NCI-H82 treated with DMSO at 0.1 percent for 48 hours (cell line): ENCODE data around the gene DUSP8.

Source experiments
- DNase-seq: peaks from one replicate; lab custom pipeline; 2025; ENCODE audit not compliant: unreplicated experiment; lab: John Stamatoyannopoulos, UW

DUSP8 gene

GRCh38 chr11:1533342-1533725 lies 38.7 kb downstream of the DUSP8 start:
- DNase-seq, result no peak

DNA sequence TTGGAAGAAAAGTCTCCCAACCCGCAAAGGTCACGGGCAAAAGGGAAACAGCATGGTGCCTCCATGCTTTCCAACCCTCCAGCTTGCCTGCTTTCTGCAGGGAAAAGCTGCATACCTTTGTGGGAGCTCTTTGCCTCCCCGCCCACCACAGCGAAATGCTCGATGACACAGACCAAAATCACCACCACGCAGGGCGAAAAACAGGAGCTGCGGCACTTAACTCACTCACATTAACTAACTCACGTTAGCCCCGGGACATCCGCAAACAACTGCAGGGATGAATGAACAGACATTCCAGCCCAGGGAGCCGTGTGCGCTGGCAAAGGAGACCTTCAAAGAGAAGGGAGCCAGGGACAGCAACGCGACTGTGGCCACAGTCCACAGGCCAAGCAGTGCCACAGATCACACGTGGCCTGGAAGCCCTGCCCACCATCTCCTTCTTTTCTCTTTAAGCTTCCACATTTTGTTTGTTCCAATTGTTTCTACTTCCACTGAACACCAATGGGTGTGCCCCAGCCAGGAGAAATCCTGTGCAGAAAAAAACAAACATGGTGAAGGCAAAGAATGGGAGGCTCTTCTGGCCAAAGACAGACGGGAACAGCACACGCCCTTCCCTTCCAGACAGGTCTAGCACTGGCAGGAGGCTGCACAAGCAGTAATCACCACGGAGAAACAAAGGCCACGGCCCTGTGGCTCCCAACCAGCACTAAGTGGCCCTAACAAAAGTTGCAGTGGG lies 39.3 kb downstream of the DUSP8 start:
- no peak for DNase-seq

DNA sequence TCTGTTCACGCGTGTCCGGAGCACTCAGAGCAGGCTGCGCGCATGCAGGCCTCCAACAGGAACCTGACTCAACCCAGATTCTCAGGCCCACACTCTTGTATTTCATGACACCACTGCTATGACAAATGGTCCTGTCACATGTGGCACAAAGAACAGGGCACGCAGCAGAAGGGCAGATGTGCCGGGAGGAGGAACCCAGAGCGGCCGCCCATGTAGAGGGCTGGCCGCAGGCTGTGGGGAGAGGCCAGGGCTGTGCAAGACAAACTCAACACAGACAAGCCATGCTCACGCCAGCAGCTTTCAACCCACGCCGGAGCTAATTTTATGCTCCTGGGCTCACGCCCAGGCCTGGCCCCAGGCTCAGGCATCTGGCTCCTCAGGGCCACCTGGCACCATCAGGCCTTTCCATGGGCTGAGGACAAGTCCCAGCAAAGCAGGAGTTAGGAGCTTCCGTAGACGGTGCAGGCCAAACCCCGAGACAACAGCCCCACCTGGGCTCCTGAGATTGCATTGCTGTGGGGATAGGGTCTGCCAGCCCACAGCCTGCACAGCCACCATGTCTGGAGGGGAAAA lies 40.0 kb downstream of the DUSP8 start:
- DNase-seq, result no peak

GRCh38 chr11:1531449-1532013 lies 40.5 kb downstream of the DUSP8 start:
- DNase-seq, result no peak

DNA sequence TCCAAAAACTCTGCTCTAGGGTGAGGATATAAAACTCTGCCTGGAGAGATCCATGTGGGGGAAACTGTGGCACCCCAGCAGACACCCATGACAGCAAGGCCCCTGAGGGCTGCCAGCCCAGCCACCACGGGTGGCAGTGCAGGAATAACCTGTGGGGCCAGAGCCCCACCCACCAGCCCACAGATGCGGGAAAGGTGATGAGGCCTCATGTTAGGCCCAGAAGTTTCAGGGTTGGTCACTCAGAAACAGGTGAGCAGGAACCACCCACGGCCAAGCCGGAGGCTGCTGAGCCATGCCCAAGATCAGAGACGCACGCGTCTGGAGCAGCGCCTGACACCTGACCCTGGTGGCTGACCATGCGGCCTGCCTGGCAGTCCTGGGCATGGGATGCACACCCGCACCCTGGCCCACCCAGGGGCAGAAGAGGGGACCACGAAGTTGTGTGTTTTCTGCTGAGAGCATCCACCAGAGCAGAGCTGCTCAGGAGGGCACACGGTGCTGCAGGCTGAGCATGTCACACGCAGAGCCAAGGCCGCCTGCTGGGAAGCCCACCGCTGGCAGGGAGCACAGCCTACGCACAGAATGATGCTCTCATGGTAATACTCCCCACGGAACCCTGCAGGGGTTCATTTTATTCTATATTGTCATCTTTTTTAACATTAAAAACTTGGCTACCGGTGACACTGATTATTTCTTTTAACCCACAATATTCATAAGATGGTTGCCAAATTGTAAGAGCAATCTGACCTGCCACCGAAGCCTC lies 41.2 kb downstream of the DUSP8 start:
- no peak for DNase-seq

DNA sequence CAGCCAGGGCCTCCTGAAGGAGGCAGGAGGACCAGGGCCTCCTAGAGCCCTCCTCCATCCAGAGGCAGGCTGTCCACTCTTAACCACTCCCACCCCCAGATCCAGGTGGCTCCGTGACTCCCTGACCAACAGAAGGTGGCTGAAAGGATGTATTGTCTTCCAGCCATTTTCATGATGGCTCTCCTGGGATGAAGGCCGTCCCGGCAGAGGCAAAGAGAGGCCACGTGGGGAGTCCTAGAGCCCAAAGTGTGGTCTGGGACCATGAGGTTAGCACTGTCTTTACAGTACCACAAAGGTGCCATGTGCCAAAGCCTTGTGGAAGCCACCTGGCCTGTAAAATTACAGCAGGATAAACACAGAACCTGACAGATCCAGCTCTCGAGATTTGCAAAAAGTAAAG lies 42.3 kb downstream of the DUSP8 start:
- DNase-seq, result no peak

DNA sequence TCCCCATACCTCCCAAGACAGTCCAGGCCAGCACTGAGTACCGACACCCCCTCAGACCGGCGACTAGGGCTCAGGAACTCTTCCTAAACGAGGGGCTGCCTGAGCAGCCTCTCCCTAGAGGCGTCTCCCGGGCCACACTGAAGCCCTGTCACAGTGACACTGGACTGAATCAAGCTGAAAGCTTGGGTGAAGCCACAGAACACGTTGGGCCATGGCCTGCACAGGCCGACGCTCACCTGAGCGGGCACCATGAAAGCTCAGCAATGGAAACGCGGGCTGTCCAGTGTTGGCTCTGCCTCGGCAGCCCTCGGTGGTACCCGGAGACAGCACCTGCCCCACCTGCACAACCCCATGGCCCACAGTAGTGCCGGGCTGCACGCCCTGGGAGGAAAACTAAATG lies 42.8 kb downstream of the DUSP8 start:
- DNase-seq, result no peak

GRCh38 chr11:1528710-1529109 lies 43.4 kb downstream of the DUSP8 start:
- DNase-seq, result no peak

- DNase-seq, result no peak
Measured at GRCh38 chr11:1526785-1527184, 45.3 kb downstream of the DUSP8 start.

- DNase-seq, result no peak
Measured at GRCh38 chr11:1523779-1524178, 48.3 kb downstream of the DUSP8 start.

GRCh38 chr11:1523077-1523476 lies 49.0 kb downstream of the DUSP8 start:
- no peak for DNase-seq

DNA sequence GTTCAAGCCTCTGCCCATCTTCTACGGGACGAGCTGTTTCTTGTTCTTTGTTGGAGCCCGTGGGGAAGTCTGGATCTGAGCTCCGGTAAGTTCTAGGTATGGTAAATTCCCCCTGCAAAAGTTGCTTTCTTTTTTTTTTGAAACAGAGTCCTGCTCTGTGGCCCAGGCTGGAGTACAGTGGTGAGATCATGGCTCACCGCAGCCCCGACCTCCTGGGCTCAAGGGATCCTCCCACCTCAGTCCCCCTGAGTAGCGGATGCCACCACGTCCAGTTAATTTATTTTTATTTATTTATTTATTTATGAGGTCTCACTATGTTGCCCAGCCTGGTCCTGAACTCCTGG lies 50.0 kb downstream of the DUSP8 start:
- DNase-seq, result no peak

DNA sequence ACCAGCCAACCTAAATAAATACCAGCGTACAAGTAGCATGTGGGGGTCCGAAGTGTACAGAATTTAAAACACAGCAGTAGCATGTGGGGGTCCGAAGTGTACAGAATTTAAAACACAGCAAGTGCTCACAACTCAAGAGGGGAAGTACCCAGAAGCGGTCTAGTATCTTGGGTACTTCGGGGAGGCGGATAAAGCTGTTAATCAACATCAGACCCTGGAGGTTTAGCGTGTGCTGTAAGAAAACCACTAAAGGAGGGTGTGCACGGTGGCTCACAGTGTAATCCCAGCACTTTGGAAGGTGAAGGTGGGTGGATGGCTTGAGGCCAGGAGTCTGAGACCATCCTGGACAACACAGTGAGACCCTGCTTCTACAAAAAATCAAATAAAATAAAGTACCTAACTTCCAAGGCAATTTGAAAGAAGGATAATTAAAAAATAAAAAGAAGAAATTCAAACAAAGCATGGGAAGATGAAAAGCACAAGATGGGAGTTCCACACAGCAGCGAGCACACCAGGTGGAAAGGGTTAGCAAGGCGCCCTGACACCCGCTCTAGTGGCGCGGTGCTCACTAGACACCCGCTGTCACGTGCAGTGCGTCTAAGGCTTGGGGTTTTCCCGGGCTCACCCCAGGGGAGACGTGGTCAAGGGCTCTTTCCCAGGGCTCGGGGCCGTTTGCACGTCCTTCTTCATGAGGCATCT lies 50.5 kb downstream of the DUSP8 start:
- DNase-seq, result no peak

- DNase-seq, result no peak
Measured at GRCh38 chr11:1520663-1521267, 51.3 kb downstream of the DUSP8 start.

DNA sequence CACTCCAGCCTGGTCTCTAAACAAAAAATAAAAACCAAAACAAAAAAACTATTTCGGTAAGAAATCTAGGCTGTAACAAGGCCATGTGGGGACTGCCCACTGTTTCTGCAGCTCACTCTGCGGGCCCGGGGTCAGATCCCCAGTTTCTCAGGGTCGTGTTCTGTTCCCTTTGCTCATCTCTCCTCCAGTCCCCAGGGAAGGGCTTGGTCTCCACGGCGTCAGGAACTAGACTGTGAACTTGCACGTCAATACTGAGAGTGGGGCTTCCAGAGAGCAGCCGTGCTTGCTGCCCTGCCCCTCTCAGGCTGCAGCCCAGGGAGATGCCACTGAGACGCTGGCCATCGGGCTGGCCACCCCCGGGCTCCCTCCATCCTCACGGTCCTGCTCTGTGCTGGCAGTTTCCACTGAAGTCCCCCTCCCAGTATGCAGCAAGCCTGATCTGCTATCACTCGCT lies 51.8 kb downstream of the DUSP8 start:
- no peak for DNase-seq

- no peak for DNase-seq
Measured at GRCh38 chr11:1519028-1520010, 52.8 kb downstream of the DUSP8 start.

GRCh38 chr11:1518301-1518700 lies 53.8 kb downstream of the DUSP8 start:
- DNase-seq, result no peak

GRCh38 chr11:1517117-1518005 lies 54.7 kb downstream of the DUSP8 start:
- DNase-seq, result no peak
